ENCODE results near the gene CIRBP. TPM values are rescaled to one million over a fixed set of nuclear protein-coding genes. Genes with fewer than 3 reads are reported as not detected.
A peak's percentile ranks its signal among the peaks of the same experiment; 100 is the strongest.

Gene CIRBP
- total RNA-seq, 1 donor from 2014 or later: 315 TPM

- H3K9me3 Mint-ChIP-seq (ENCODE audit: unreplicated experiment): no peaks in the 10 kb centered on the region
- no peaks in the 10 kb centered on the region for H3K4me1 Mint-ChIP-seq (ENCODE audit: unreplicated experiment)
- DNase-seq (ENCODE audit: low spot score): no peak
- no peaks in the 10 kb centered on the region for H3K36me3 Mint-ChIP-seq (ENCODE audit: low read depth, unreplicated experiment)
- no peak for TF ChIP-seq CTCF (IDR thresholded peaks at IDR 0.05; ENCODE audit: unreplicated experiment)
- H3K4me3 Mint-ChIP-seq (ENCODE audit: unreplicated experiment): no peak overlapping the region
- peaks cover 3% of the 10 kb centered on the region for H3K27me3 Mint-ChIP-seq (ENCODE audit: unreplicated experiment)
- no peak overlapping the region for H3K27ac Mint-ChIP-seq (ENCODE audit: unreplicated experiment)
Measured at GRCh38 chr19:1221904-1222255, 47.3 kb upstream of the CIRBP start.

GRCh38 chr19:1222394-1222793 is 46.7 kb upstream of the CIRBP start:
- Mint-ChIP-seq H3K36me3 (ENCODE audit: low read depth, unreplicated experiment) (no peaks in the 10 kb centered on the region), H3K27me3 (ENCODE audit: unreplicated experiment) (peaks cover 3% of the 10 kb centered on the region), H3K27ac (ENCODE audit: unreplicated experiment) (no peak overlapping the region), H3K4me3 (ENCODE audit: unreplicated experiment) (no peak overlapping the region), H3K4me1 (ENCODE audit: unreplicated experiment) (no peaks in the 10 kb centered on the region), H3K9me3 (ENCODE audit: unreplicated experiment) (no peaks in the 10 kb centered on the region)
- TF ChIP-seq CTCF (IDR thresholded peaks at IDR 0.05; ENCODE audit: unreplicated experiment): no peak
- no peak for DNase-seq (ENCODE audit: low spot score)

- DNase-seq (ENCODE audit: low spot score): no peak
- Mint-ChIP-seq H3K27ac (ENCODE audit: unreplicated experiment) (no peak overlapping the region), H3K4me3 (ENCODE audit: unreplicated experiment) (no peak overlapping the region), H3K4me1 (ENCODE audit: unreplicated experiment) (no peaks in the 10 kb centered on the region), H3K9me3 (ENCODE audit: unreplicated experiment) (no peaks in the 10 kb centered on the region), H3K27me3 (ENCODE audit: unreplicated experiment) (no peaks in the 10 kb centered on the region), H3K36me3 (ENCODE audit: low read depth, unreplicated experiment) (peaks cover 3% of the 10 kb centered on the region)
- peak; percentile 38 for TF ChIP-seq CTCF (IDR thresholded peaks at IDR 0.05; ENCODE audit: unreplicated experiment)
Measured at GRCh38 chr19:1223018-1223855, 45.9 kb upstream of the CIRBP start.

GRCh38 chr19:1224047-1224825 is 44.9 kb upstream of the CIRBP start:
- TF ChIP-seq CTCF (IDR thresholded peaks at IDR 0.05; ENCODE audit: unreplicated experiment): no peak
- H3K36me3 Mint-ChIP-seq (ENCODE audit: low read depth, unreplicated experiment): peaks cover 4% of the 10 kb centered on the region
- no peak overlapping the region for H3K27ac Mint-ChIP-seq (ENCODE audit: unreplicated experiment)
- H3K4me1 Mint-ChIP-seq (ENCODE audit: unreplicated experiment): no peaks in the 10 kb centered on the region
- no peak overlapping the region for H3K4me3 Mint-ChIP-seq (ENCODE audit: unreplicated experiment)
- no peak for DNase-seq (ENCODE audit: low spot score)
- H3K27me3 Mint-ChIP-seq (ENCODE audit: unreplicated experiment): no peaks in the 10 kb centered on the region
- H3K9me3 Mint-ChIP-seq (ENCODE audit: unreplicated experiment): no peaks in the 10 kb centered on the region

GRCh38 chr19:1224847-1225246 is 44.3 kb upstream of the CIRBP start:
- Mint-ChIP-seq H3K9me3 (ENCODE audit: unreplicated experiment) (no peaks in the 10 kb centered on the region), H3K36me3 (ENCODE audit: low read depth, unreplicated experiment) (peaks cover 4% of the 10 kb centered on the region), H3K27me3 (ENCODE audit: unreplicated experiment) (no peaks in the 10 kb centered on the region), H3K27ac (ENCODE audit: unreplicated experiment) (no peak overlapping the region), H3K4me1 (ENCODE audit: unreplicated experiment) (no peaks in the 10 kb centered on the region), H3K4me3 (ENCODE audit: unreplicated experiment) (no peak overlapping the region)
- TF ChIP-seq CTCF (IDR thresholded peaks at IDR 0.05; ENCODE audit: unreplicated experiment): no peak
- DNase-seq (ENCODE audit: low spot score): no peak

Measured in endothelial cell (in vitro differentiated cells).